ENCODE results near the gene KLC4.

GRCh38 chr6:43074847-43075669 lies 15.6 kb downstream of the KLC4 start:
- TF ChIP-seq CTCF (IDR thresholded peaks at IDR 0.05) = no peak
- no peak for TF ChIP-seq POLR2A (IDR thresholded peaks at IDR 0.05)
